ENCODE results near the gene C3orf20.

- TF ChIP-seq, protein P1, sequence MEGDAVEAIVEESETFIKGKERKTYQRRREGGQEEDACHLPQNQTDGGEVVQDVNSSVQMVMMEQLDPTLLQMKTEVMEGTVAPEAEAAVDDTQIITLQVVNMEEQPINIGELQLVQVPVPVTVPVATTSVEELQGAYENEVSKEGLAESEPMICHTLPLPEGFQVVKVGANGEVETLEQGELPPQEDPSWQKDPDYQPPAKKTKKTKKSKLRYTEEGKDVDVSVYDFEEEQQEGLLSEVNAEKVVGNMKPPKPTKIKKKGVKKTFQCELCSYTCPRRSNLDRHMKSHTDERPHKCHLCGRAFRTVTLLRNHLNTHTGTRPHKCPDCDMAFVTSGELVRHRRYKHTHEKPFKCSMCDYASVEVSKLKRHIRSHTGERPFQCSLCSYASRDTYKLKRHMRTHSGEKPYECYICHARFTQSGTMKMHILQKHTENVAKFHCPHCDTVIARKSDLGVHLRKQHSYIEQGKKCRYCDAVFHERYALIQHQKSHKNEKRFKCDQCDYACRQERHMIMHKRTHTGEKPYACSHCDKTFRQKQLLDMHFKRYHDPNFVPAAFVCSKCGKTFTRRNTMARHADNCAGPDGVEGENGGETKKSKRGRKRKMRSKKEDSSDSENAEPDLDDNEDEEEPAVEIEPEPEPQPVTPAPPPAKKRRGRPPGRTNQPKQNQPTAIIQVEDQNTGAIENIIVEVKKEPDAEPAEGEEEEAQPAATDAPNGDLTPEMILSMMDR (IDR thresholded peaks at IDR 0.05; ENCODE audit: low read length) = no peak
- no peak for TF ChIP-seq EZH2 (IDR thresholded peaks at IDR 0.05; ENCODE audit: borderline replicate concordance, low read length)
Measured at GRCh38 chr3:14649466-14649865, 25.5 kb upstream of the C3orf20 start.

Measured in OCI-LY1 (cell line).